KMS-11 (cell line): ENCODE data around the gene KCTD7.
A peak's percentile ranks its signal among the peaks of the same experiment; 100 is the strongest.
"Not testable (repeated sequence)": the region's sequence is repeated elsewhere in the genome, so short reads cannot be mapped to it uniquely, and the experiment has no call there.

Source experiments
- H2AFZ ChIP-seq: fragments of 200-600 bp; sonication (generic); 2 replicates; pipeline ENCODE4 v1.6.1; 2016; ENCODE audit warnings: antibody characterized with exemption, mixed run types, low read depth
- H3K27ac ChIP-seq: fragments of 200-600 bp; sonication (generic); 2 replicates; pipeline ENCODE4 v1.6.1; 2016; ENCODE audit warnings: mild to moderate bottlenecking, mixed run types
- H3K27me3 ChIP-seq: fragments of 200-600 bp; sonication (generic); 2 replicates; pipeline ENCODE4 v1.6.1; 2017; ENCODE audit warnings: mild to moderate bottlenecking, low read depth, mixed run types, moderate library complexity; ENCODE audit not compliant: insufficient read depth
- H3K36me3 ChIP-seq: fragments of 200-600 bp; sonication (generic); 2 replicates; pipeline ENCODE4 v1.6.1; 2017; ENCODE audit warnings: mild to moderate bottlenecking, mixed run types; ENCODE audit not compliant: insufficient read depth
- H3K4me1 ChIP-seq: fragments of 200-600 bp; sonication (generic); 2 replicates; pipeline ENCODE4 v1.6.1; 2016; ENCODE audit warnings: mild to moderate bottlenecking, low read depth, mixed run types; ENCODE audit not compliant: poor library complexity, severe bottlenecking
- H3K4me2 ChIP-seq: fragments of 200-600 bp; sonication (generic); 2 replicates; pipeline ENCODE4 v1.7.0; 2016; ENCODE audit warnings: mild to moderate bottlenecking, mixed run types
- H3K4me3 ChIP-seq: fragments of 200-600 bp; sonication (generic); IDR thresholded peaks from 2 replicates; pipeline ENCODE4 v1.6.1; 2017; ENCODE audit warnings: low read depth, low read length, mixed read lengths; ENCODE audit not compliant: insufficient read depth
- H3K79me2 ChIP-seq: fragments of 200-600 bp; sonication (generic); 2 replicates; pipeline ENCODE4 v1.6.1; 2016; ENCODE audit warnings: low read depth, mixed run types; ENCODE audit not compliant: insufficient read depth
- H3K9ac ChIP-seq: fragments of 200-600 bp; sonication (generic); 2 replicates; pipeline ENCODE4 v1.6.1; 2016; ENCODE audit warnings: mild to moderate bottlenecking, mixed run types
- H4K20me1 ChIP-seq: fragments of 200-600 bp; sonication (generic); 2 replicates; pipeline ENCODE4 v1.6.1; 2016; ENCODE audit warnings: mild to moderate bottlenecking, mixed run types; ENCODE audit not compliant: insufficient read depth
- CTCF ChIP-seq: fragments of 200-600 bp; sonication (generic); conservative IDR thresholded peaks from 2 replicates; pipeline ENCODE4 v1.6.1; 2017; ENCODE audit warnings: low read depth, mild to moderate bottlenecking, antibody characterized with exemption, low read length, moderate library complexity, mixed read lengths

The KCTD7 gene

GRCh38 chr7:66628361-66629221 is at the start of gene KCTD7:
Gene KCTD7 (plus strand): TSS chr7:66628881. CDS start chr7:66629065, 184 bp downstream.
- Histone ChIP-seq H3K9ac (peak within 1 kb of the TSS; percentile 28; the same call in 1 of the 2 replicates), H2AFZ (peak within 1 kb of the TSS; percentile 100), H3K36me3 (no peaks in the 10 kb centered on the region), H3K79me2 (no peaks in the 10 kb centered on the region), H3K4me3 (no peak within 1 kb of the TSS), H3K27me3 (0 out of 2 replicates have a peak, but pooled peaks cover 2% of the 10 kb centered on the region), H4K20me1 (no peaks in the 10 kb centered on the region), H3K4me1 (peaks cover 39% of the 10 kb centered on the region), H3K27ac (0 out of 2 replicates have a peak within 1 kb of the TSS, but pooled peaks have one; percentile 24), H3K4me2 (peak within 1 kb of the TSS; percentile 82)
- no peak for TF ChIP-seq CTCF

- Histone ChIP-seq H3K4me1 (peaks cover 20% of the 10 kb centered on the region), H3K79me2 (peaks cover 47% of the 10 kb centered on the region)
- H2AFZ ChIP-seq, H4K20me1 ChIP-seq, H3K4me3 ChIP-seq, H3K27ac ChIP-seq, H3K9ac ChIP-seq, H3K27me3 ChIP-seq, H3K4me2 ChIP-seq, H3K36me3 ChIP-seq: not testable (repeated sequence)
Measured at GRCh38 chr7:66580380-66580779, 48.3 kb upstream of the KCTD7 start.

- not testable (repeated sequence) for H2AFZ ChIP-seq, H3K36me3 ChIP-seq, H3K4me1 ChIP-seq, H3K4me2 ChIP-seq, H3K27me3 ChIP-seq, H3K4me3 ChIP-seq, H3K27ac ChIP-seq, H3K9ac ChIP-seq, H4K20me1 ChIP-seq
- H3K79me2 ChIP-seq = peaks cover 67% of the 10 kb centered on the region
Measured at GRCh38 chr7:66582816-66583489, 45.7 kb upstream of the KCTD7 start.

- TF ChIP-seq CTCF = no peak
Measured at GRCh38 chr7:66583490-66584110, 45.1 kb upstream of the KCTD7 start.

GRCh38 chr7:66586181-66586580 is 42.5 kb upstream of the KCTD7 start:
- Histone ChIP-seq H3K9ac (no peak overlapping the region), H3K79me2 (peaks cover 76% of the 10 kb centered on the region), H4K20me1 (peaks cover 6% of the 10 kb centered on the region; the same call in 1 of the 2 replicates), H3K36me3 (no peaks in the 10 kb centered on the region; the same call in 1 of the 2 replicates), H3K4me1 (peaks cover 19% of the 10 kb centered on the region), H2AFZ (no peak overlapping the region), H3K27me3 (no peaks in the 10 kb centered on the region), H3K4me2 (no peak overlapping the region), H3K27ac (no peak overlapping the region), H3K4me3 (no peak overlapping the region)
- no peak for TF ChIP-seq CTCF

More at GRCh38 chr7:66583490-66584110, 45.1 kb upstream of the KCTD7 start:
- no peaks in the 10 kb centered on the region for H3K4me1 ChIP-seq
- no peak overlapping the region for H3K27ac ChIP-seq
- no peak overlapping the region for H2AFZ ChIP-seq
- peaks cover 65% of the 10 kb centered on the region for H3K79me2 ChIP-seq
- no peak overlapping the region for H3K9ac ChIP-seq
- no peak overlapping the region for H3K4me3 ChIP-seq
- H3K36me3 ChIP-seq = no peaks in the 10 kb centered on the region; the same call in 1 of the 2 replicates
- H4K20me1 ChIP-seq = no peaks in the 10 kb centered on the region; the same call in 1 of the 2 replicates
- no peak overlapping the region for H3K4me2 ChIP-seq
- H3K27me3 ChIP-seq = no peaks in the 10 kb centered on the region

- H3K27ac ChIP-seq, H3K9ac ChIP-seq, H4K20me1 ChIP-seq, H3K36me3 ChIP-seq, H3K4me2 ChIP-seq, H3K27me3 ChIP-seq, H2AFZ ChIP-seq, H3K4me3 ChIP-seq: not testable (repeated sequence)
- Histone ChIP-seq H3K4me1 (peaks cover 30% of the 10 kb centered on the region), H3K79me2 (peaks cover 75% of the 10 kb centered on the region)
Measured at GRCh38 chr7:66588226-66588625, 40.5 kb upstream of the KCTD7 start.

- H4K20me1 ChIP-seq, H3K4me2 ChIP-seq: not testable (repeated sequence)
Measured at GRCh38 chr7:66588856-66589570, 39.7 kb upstream of the KCTD7 start.

More at GRCh38 chr7:66588856-66589570, 39.7 kb upstream of the KCTD7 start:
- H3K4me3 ChIP-seq, H3K36me3 ChIP-seq, H3K27ac ChIP-seq, H3K9ac ChIP-seq, H3K27me3 ChIP-seq, H2AFZ ChIP-seq: not testable (repeated sequence)
- Histone ChIP-seq H3K4me1 (peaks cover 32% of the 10 kb centered on the region), H3K79me2 (peaks cover 70% of the 10 kb centered on the region)
